Subcutaneous abdominal adipose tissue (tissue), 5 donors: ENCODE results near the gene CXXC5.
A peak's percentile ranks its signal among the peaks of the same experiment; 100 is the strongest.
"Not testable (repeated sequence)": the region's sequence is repeated elsewhere in the genome, so short reads cannot be mapped to it uniquely, and the experiment has no call there.

Experiments used
- H3K27ac ChIP-seq: one replicate; pipeline ENCODE4 v1.7.0; 2013; ENCODE audit warnings: low read depth, mild to moderate bottlenecking, inconsistent platforms, low read length, moderate library complexity
- H3K27me3 ChIP-seq, 5 donors: one replicate each; pipeline ENCODE4 v1.7.0; 2013; ENCODE audit warnings: low read length in 5 of 5, inconsistent platforms in 1 of 5; ENCODE audit not compliant: control insufficient read depth in 5 of 5, insufficient read depth in 4 of 5
- H3K36me3 ChIP-seq, 5 donors: one replicate each; pipeline ENCODE4 v1.7.0; 2013; ENCODE audit warnings: low read length in 5 of 5; ENCODE audit not compliant: control insufficient read depth in 5 of 5, insufficient read depth in 5 of 5
- H3K4me1 ChIP-seq, 5 donors: one replicate each; pipeline ENCODE4 v1.7.0; 2013; ENCODE audit warnings: low read length in 5 of 5, mild to moderate bottlenecking in 3 of 5, moderate library complexity in 1 of 5; ENCODE audit not compliant: control insufficient read depth in 5 of 5, insufficient read depth in 5 of 5
- H3K4me3 ChIP-seq, 5 donors: one replicate each; pipeline ENCODE4 v1.7.0; 2013; ENCODE audit warnings: low read length in 5 of 5, low read depth in 1 of 5
- H3K9ac ChIP-seq, 5 donors: one replicate each; pipeline ENCODE4 v1.7.0; 2013; ENCODE audit warnings: low read length in 5 of 5, mild to moderate bottlenecking in 4 of 5, moderate library complexity in 3 of 5
- H3K9me3 ChIP-seq, 5 donors: one replicate each; pipeline ENCODE4 v1.7.0; 2013; ENCODE audit warnings: low read length in 5 of 5; ENCODE audit not compliant: control insufficient read depth in 5 of 5
- donor health status: healthy.
- donor health status: healthy.
- donor health status: healthy.
- donor health status: healthy.
- donor health status: healthy.

CXXC5 gene

DNA sequence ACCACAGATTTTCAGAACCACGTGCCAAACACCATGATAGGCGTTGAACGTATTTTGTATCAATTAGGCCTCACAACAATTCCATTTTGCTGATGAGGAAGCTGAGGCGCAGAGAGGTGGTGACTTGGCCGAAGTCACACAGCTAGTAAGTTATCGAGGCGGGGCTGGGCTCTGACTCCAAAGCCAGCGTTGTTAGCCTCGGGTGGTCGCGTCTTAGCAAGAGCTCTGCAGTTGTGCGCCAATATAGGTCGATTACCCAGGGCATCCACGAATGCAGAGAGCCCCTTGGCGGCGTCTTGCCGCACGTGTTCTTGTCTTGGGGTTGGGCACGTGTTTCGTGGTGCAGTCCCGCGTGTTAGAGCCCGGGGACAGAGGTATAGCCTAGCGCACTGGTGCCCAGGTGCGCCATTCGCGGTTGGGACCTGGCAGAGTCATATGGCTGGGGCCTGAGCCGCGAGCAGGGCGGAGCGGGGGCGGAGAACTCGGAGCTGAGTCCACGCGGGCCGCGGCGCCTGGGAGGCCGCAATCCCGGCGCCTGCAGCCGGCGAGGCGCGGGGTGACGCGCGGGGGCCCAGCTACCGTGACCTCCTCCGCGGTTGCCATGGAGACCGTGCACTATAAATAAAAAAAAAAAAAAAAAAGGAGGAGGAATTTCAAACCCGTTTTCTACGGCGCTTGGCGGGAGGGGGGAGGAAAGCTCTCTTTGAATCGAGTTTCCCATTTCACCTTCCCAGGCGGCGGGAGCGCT is 62.3 kb downstream of the CXXC5 start:
- H3K4me3 ChIP-seq = peak overlapping the region; percentile 22 to 65 (median 38)
- no peaks in the 10 kb centered on the region for H3K9me3 ChIP-seq
- peaks cover 7 to 36% (median 32%) of the 10 kb centered on the region in 5 donors for H3K4me1 ChIP-seq
- H3K36me3 ChIP-seq = no peaks in the 10 kb centered on the region
- H3K27me3 ChIP-seq = peaks cover 0 to 4% (median 0%) of the 10 kb centered on the region in 5 donors
- no peak overlapping the region for H3K27ac ChIP-seq
- peak overlapping the region in 1 of 5 donors; percentile 25 for H3K9ac ChIP-seq

DNA sequence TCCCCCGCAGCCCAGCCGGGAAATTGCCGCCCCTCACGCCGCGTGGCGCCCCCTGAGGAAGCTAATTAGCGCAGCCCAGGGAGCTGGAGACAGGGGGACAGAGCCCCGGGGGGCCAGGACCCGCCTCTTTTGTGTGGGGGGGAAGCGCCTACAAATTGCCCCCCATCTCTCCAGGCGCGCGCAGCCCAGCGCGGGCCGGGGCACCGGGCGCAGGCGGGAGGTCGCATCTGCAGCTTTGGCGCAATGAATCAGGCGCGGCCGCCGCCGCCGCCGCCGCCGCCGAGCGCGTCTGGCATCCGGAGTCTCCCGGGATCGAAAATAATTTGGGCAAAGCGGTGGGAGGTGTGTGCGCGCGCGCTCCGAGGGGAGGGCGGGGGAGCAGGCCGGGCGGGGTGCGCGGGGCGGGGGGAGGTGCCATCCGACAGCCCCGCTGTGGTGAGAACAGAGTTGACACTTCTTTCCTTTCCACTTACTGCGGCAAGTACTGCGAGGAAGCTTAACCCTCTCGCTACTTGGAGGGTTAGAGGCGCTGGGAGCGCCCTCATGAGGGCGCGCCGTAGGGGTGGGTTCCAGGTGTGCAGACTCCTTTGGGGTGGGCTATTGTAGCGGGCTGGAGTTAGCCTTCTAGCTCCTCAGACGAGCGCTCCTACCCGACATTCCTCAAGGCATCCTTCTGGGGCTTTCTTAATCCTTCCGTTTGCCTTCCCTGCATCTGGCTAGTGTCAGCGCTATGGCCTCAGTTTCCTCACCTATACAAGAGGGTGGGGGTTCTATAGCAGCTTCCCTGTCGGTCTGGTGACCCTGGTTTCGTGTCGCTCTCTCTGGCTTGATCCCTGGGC is 63.1 kb downstream of the CXXC5 start:
- H3K9ac ChIP-seq = peak overlapping the region in 2 of 5 donors; percentile 11 to 44
- H3K36me3 ChIP-seq = no peaks in the 10 kb centered on the region
- H3K9me3 ChIP-seq = no peaks in the 10 kb centered on the region
- H3K27ac ChIP-seq = no peak overlapping the region
- peak overlapping the region in 4 of 5 donors; percentile 43 to 65 (median 52) for H3K4me3 ChIP-seq
- peaks cover 0 to 4% (median 0%) of the 10 kb centered on the region in 5 donors for H3K27me3 ChIP-seq
- H3K4me1 ChIP-seq = peaks cover 7 to 36% (median 32%) of the 10 kb centered on the region in 5 donors

- Histone ChIP-seq H3K36me3 (no peaks in the 10 kb centered on the region), H3K27ac (no peak overlapping the region), H3K9me3 (no peaks in the 10 kb centered on the region), H3K4me1 (peaks cover 7 to 36% (median 32%) of the 10 kb centered on the region in 5 donors), H3K27me3 (peaks cover 0 to 4% (median 0%) of the 10 kb centered on the region in 5 donors), H3K4me3 (peak overlapping the region in 4 of 5 donors; percentile 43 to 65 (median 52)), H3K9ac (no peak overlapping the region)
Measured at GRCh38 chr5:139711906-139712224, 63.7 kb downstream of the CXXC5 start.

GRCh38 chr5:139712412-139712811 is 64.3 kb downstream of the CXXC5 start:
- Histone ChIP-seq H3K9ac (no peak overlapping the region), H3K36me3 (no peaks in the 10 kb centered on the region), H3K27me3 (peaks cover 0 to 4% (median 0%) of the 10 kb centered on the region in 5 donors), H3K27ac (no peak overlapping the region), H3K9me3 (no peaks in the 10 kb centered on the region), H3K4me1 (peaks cover 7 to 36% (median 32%) of the 10 kb centered on the region in 5 donors), H3K4me3 (no peak overlapping the region)

GRCh38 chr5:139713898-139714297 is 65.7 kb downstream of the CXXC5 start:
- H3K36me3 ChIP-seq, H3K27me3 ChIP-seq, H3K9me3 ChIP-seq, H3K4me3 ChIP-seq, H3K27ac ChIP-seq, H3K9ac ChIP-seq: not testable (repeated sequence)
- H3K4me1 ChIP-seq = peaks cover 4 to 30% (median 26%) of the 10 kb centered on the region in 5 donors

GRCh38 chr5:139717221-139717620 is 69.1 kb downstream of the CXXC5 start:
- no peaks in the 10 kb centered on the region for H3K4me1 ChIP-seq
- H3K9ac ChIP-seq = no peak overlapping the region
- H3K4me3 ChIP-seq = no peak overlapping the region
- peaks cover 0 to 8% (median 0%) of the 10 kb centered on the region in 5 donors for H3K9me3 ChIP-seq
- no peaks in the 10 kb centered on the region for H3K36me3 ChIP-seq
- H3K27me3 ChIP-seq = no peaks in the 10 kb centered on the region
- no peak overlapping the region for H3K27ac ChIP-seq

- not testable (repeated sequence) for H3K27ac ChIP-seq, H3K27me3 ChIP-seq, H3K9me3 ChIP-seq, H3K36me3 ChIP-seq, H3K4me1 ChIP-seq, H3K9ac ChIP-seq, H3K4me3 ChIP-seq
Measured at GRCh38 chr5:139718403-139718802, 70.3 kb downstream of the CXXC5 start.

GRCh38 chr5:139719970-139720369 is 71.8 kb downstream of the CXXC5 start:
- not testable (repeated sequence) for H3K4me3 ChIP-seq, H3K27me3 ChIP-seq, H3K4me1 ChIP-seq, H3K9me3 ChIP-seq, H3K9ac ChIP-seq, H3K36me3 ChIP-seq, H3K27ac ChIP-seq

DNA sequence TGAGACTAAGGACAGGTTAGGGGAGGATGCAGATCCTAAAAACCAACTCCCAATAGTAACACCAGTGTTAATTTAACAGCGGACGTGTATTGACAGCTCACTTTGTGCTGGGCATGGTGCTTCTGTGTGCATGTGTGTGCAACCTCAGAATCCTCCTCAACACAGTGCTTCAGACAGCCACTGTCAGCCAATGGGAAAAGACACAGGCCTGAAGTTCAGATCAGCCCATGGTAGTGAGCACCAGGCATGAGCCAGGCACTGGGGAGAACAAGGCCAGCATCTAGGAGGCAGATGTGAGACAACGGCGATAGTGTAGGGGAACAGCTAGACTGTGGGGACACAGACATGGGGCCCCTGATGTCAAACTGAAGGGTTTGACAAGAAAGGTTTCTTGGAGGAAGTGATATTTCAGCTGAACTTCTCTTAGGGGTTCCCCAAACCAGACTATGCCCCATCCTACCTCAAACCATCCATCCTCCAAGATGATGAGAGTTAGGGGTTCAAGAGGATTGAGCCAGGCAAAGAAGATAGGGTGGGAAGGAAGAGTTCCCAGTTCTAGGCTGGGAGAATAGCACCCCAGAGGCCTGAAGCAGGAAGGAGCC is 75.9 kb downstream of the CXXC5 start:
- Histone ChIP-seq H3K4me3 (no peak overlapping the region), H3K9ac (no peak overlapping the region), H3K4me1 (peaks cover 0 to 6% (median 3%) of the 10 kb centered on the region in 5 donors), H3K9me3 (no peaks in the 10 kb centered on the region), H3K27ac (no peak overlapping the region), H3K27me3 (no peaks in the 10 kb centered on the region), H3K36me3 (no peaks in the 10 kb centered on the region)
